OCI-LY1 (cell line): ENCODE results near the gene ANKRD34B.

Experiments
- CTCF ChIP-seq: fragments of 200-600 bp; sonication (generic), shearing (Covaris generic); IDR thresholded peaks from 2 replicates; pipeline ENCODE4 v1.5.1; 2017; ENCODE audit warnings: mild to moderate bottlenecking, antibody characterized with exemption, low read length, moderate library complexity, mixed read lengths
- EZH2 ChIP-seq: fragments of 200-600 bp; sonication (generic), shearing (Covaris generic); IDR thresholded peaks from 2 replicates; pipeline ENCODE4 v1.8.0; 2017; ENCODE audit warnings: borderline replicate concordance, mixed run types, mild to moderate bottlenecking, antibody characterized with exemption, low read length, moderate library complexity, mixed read lengths

GRCh38 chr5:80569086-80569960 is 757 bp downstream of the ANKRD34B start:
- no peak for TF ChIP-seq CTCF
- TF ChIP-seq EZH2: no peak
